ENCODE measurements around the gene SLC39A13. TPM values are rescaled to one million over a fixed set of nuclear protein-coding genes. Genes with fewer than 3 reads are reported as not detected.
A peak's percentile ranks its signal among the peaks of the same experiment; 100 is the strongest.

The SLC39A13 gene
- total and polyA plus RNA-seq, 2 of the 4 experiments (the other 2 are of a cell fraction) = 32.4 to 144 TPM

- Histone ChIP-seq H3K27ac (ENCODE audit: insufficient read depth, low read length) (no peak overlapping the region), H3K79me1 (ENCODE audit: low read depth in 1 of 2, low read length in 2 of 2) (no peaks in the 10 kb centered on the region), H3K9me1 (ENCODE audit: insufficient read depth, low read length) (no peaks in the 10 kb centered on the region), H3K18ac (ENCODE audit: low read depth, low read length) (no peak overlapping the region), H3K4me3 (ENCODE audit: insufficient read depth, low read depth, low read length) (no peak overlapping the region), H3K56ac (ENCODE audit: extremely low read depth, insufficient read depth, low read length) (no peak overlapping the region), H3K14ac (replicated peaks; ENCODE audit: low read depth, low read length) (no peak overlapping the region), H3K27me3 (ENCODE audit: control insufficient read depth, insufficient read depth, low read length) (no peaks in the 10 kb centered on the region), H2BK15ac (ENCODE audit: low read depth, low read length) (no peak overlapping the region), H3K4ac (ENCODE audit: low read depth, low read length) (no peak overlapping the region), H3K36me3 (ENCODE audit: control insufficient read depth, insufficient read depth, low read length) (no peaks in the 10 kb centered on the region), H3K4me1 (ENCODE audit: control insufficient read depth, insufficient read depth, low read length) (peaks cover 8% of the 10 kb centered on the region), H3K23ac (ENCODE audit: low read depth, low read length) (no peak overlapping the region), H3K9ac (ENCODE audit: low read depth, low read length) (no peak overlapping the region), H3K4me2 (ENCODE audit: low read depth, low read length) (no peak overlapping the region; the same call in 1 of the 2 replicates), H2AK5ac (ENCODE audit: low read depth, low read length) (no peak overlapping the region), H2BK20ac (ENCODE audit: low read depth, low read length) (no peak overlapping the region), H2AK9ac (replicated peaks; ENCODE audit: low read depth, low read length, poor library complexity) (no peak overlapping the region), H2BK120ac (ENCODE audit: low read depth, low read length) (no peak overlapping the region), H2BK5ac (ENCODE audit: low read depth, low read length, poor library complexity, severe bottlenecking) (no peak overlapping the region), H4K20me1 (ENCODE audit: insufficient read depth, low read length) (no peaks in the 10 kb centered on the region), H4K5ac (ENCODE audit: low read depth, low read length) (no peak overlapping the region; the same call in 1 of the 2 replicates), H2AFZ (replicated peaks; ENCODE audit: low read length, poor library complexity) (peak overlapping the region; percentile 69), H4K91ac (ENCODE audit: insufficient read depth, low read depth, low read length) (no peak overlapping the region), H4K8ac (ENCODE audit: low read depth in 2 of 2, low read length in 2 of 2) (peak overlapping the region; percentile 9 to 51; a peak in 2 of 4 replicates), H3K9me3 (ENCODE audit: control insufficient read depth, insufficient read depth, low read length) (no peaks in the 10 kb centered on the region)
- WGBS, 2 experiments (ENCODE audit: extremely low coverage in 2 of 2, insufficient read length in 1 of 2) = 17% methylated on average over 1 of the region's 8 CpGs; no CpG with 5 or more reads in 1 of the 2 experiments
- POLR2A ChIA-PET (ENCODE audit: unreplicated experiment) = no interaction called here
- ATAC-seq (ENCODE audit: low read depth) (peak; percentile 40), DNase-seq (no peak)
- intact Hi-C loops (cut with micrococcal nuclease) (no loop called here), in situ Hi-C loops (cut with MboI; ENCODE audit: low sequenced_read_pairs) (no loop called here), dilution Hi-C loops (cut with HindIII; ENCODE audit: low sequenced_read_pairs, unreplicated experiment) (no loop called here)
- TF ChIP-seq SMC3 (IDR thresholded peaks at IDR 0.05; ENCODE audit: low read depth, low read length) (no peak), USF2 (IDR thresholded peaks at IDR 0.05; ENCODE audit: low read depth, low read length) (no peak), MXI1 (IDR thresholded peaks at IDR 0.05; ENCODE audit: borderline replicate concordance, low read depth, low read length) (no peak), CHD1 (IDR thresholded peaks at IDR 0.05; ENCODE audit: low read depth, low read length) (no peak), RAD21 (IDR thresholded peaks at IDR 0.05; ENCODE audit: low read length) (no peak), BHLHE40 (IDR thresholded peaks at IDR 0.05; ENCODE audit: low read depth, low read length) (no peak), ELK1 (IDR thresholded peaks at IDR 0.05; ENCODE audit: borderline replicate concordance, low read depth, low read length) (no peak), NFE2L2 (IDR thresholded peaks at IDR 0.05; ENCODE audit: low read depth, low read length) (no peak), MAZ (IDR thresholded peaks at IDR 0.05; ENCODE audit: borderline replicate concordance, low read depth, low read length) (no peak), POLR2A (IDR thresholded peaks at IDR 0.05; ENCODE audit: low read depth, low read length) (no peak), MAFK (IDR thresholded peaks at IDR 0.05; ENCODE audit: low read depth, low read length) (no peak), RCOR1 (IDR thresholded peaks at IDR 0.05; ENCODE audit: insufficient replicate concordance, low read length) (no peak), CEBPB (IDR thresholded peaks at IDR 0.05; ENCODE audit: low read depth, low read length) (no peak), CTCF (conservative IDR thresholded peaks at IDR 0.05; ENCODE audit: low read depth, low read length) (no peak), RFX5 (IDR thresholded peaks at IDR 0.05; ENCODE audit: low read depth, low read length) (no peak), FOS (IDR thresholded peaks at IDR 0.05; ENCODE audit: low read depth, low read length) (no peak)
- no TSS peak for BruUV-seq (replicated peaks)
- CTCF ChIA-PET = no interaction called here
Observed at GRCh38 chr11:47400768-47401279, 7.6 kb upstream of the SLC39A13 start.

Data from IMR-90 (cell line).